ENCODE data around the gene HRK. TPM values are rescaled to one million over a fixed set of nuclear protein-coding genes. Genes with fewer than 3 reads are reported as not detected.

HRK gene
- total and polyA plus RNA-seq, 2 of the 8 experiments (the other 6 are each of a cell fraction or from before 2014, with no cell fraction given) = 1.6 to 2.7 TPM

GRCh38 chr12:116862167-116862566, 19.1 kb downstream of the HRK start (continued):
- TF ChIP-seq CHD2 (IDR thresholded peaks at IDR 0.05; ENCODE audit: low read length) = no peak
- TF ChIP-seq, protein P1, sequence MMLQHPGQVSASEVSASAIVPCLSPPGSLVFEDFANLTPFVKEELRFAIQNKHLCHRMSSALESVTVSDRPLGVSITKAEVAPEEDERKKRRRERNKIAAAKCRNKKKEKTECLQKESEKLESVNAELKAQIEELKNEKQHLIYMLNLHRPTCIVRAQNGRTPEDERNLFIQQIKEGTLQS (IDR thresholded peaks at IDR 0.05; ENCODE audit: insufficient read depth, low read depth, low read length) = no peak
- TF ChIP-seq TBP (IDR thresholded peaks at IDR 0.05; ENCODE audit: low read depth, low read length) = no peak
- TF ChIP-seq SIX5 (IDR thresholded peaks at IDR 0.05; ENCODE audit: low read depth, low read length) = no peak
- TF ChIP-seq SAP30 (IDR thresholded peaks at IDR 0.05; ENCODE audit: insufficient read depth, insufficient replicate concordance, low read length) = no peak
